ENCODE measurements around the gene RIT1. TPM values are rescaled to one million over a fixed set of nuclear protein-coding genes. Genes with fewer than 3 reads are reported as not detected.

Gene RIT1
- total and polyA plus RNA-seq, 2 of the 8 experiments (the other 6 are each of a cell fraction or from before 2014, with no cell fraction given) = 25.3 to 26.8 TPM

- TF ChIP-seq, protein P1, sequence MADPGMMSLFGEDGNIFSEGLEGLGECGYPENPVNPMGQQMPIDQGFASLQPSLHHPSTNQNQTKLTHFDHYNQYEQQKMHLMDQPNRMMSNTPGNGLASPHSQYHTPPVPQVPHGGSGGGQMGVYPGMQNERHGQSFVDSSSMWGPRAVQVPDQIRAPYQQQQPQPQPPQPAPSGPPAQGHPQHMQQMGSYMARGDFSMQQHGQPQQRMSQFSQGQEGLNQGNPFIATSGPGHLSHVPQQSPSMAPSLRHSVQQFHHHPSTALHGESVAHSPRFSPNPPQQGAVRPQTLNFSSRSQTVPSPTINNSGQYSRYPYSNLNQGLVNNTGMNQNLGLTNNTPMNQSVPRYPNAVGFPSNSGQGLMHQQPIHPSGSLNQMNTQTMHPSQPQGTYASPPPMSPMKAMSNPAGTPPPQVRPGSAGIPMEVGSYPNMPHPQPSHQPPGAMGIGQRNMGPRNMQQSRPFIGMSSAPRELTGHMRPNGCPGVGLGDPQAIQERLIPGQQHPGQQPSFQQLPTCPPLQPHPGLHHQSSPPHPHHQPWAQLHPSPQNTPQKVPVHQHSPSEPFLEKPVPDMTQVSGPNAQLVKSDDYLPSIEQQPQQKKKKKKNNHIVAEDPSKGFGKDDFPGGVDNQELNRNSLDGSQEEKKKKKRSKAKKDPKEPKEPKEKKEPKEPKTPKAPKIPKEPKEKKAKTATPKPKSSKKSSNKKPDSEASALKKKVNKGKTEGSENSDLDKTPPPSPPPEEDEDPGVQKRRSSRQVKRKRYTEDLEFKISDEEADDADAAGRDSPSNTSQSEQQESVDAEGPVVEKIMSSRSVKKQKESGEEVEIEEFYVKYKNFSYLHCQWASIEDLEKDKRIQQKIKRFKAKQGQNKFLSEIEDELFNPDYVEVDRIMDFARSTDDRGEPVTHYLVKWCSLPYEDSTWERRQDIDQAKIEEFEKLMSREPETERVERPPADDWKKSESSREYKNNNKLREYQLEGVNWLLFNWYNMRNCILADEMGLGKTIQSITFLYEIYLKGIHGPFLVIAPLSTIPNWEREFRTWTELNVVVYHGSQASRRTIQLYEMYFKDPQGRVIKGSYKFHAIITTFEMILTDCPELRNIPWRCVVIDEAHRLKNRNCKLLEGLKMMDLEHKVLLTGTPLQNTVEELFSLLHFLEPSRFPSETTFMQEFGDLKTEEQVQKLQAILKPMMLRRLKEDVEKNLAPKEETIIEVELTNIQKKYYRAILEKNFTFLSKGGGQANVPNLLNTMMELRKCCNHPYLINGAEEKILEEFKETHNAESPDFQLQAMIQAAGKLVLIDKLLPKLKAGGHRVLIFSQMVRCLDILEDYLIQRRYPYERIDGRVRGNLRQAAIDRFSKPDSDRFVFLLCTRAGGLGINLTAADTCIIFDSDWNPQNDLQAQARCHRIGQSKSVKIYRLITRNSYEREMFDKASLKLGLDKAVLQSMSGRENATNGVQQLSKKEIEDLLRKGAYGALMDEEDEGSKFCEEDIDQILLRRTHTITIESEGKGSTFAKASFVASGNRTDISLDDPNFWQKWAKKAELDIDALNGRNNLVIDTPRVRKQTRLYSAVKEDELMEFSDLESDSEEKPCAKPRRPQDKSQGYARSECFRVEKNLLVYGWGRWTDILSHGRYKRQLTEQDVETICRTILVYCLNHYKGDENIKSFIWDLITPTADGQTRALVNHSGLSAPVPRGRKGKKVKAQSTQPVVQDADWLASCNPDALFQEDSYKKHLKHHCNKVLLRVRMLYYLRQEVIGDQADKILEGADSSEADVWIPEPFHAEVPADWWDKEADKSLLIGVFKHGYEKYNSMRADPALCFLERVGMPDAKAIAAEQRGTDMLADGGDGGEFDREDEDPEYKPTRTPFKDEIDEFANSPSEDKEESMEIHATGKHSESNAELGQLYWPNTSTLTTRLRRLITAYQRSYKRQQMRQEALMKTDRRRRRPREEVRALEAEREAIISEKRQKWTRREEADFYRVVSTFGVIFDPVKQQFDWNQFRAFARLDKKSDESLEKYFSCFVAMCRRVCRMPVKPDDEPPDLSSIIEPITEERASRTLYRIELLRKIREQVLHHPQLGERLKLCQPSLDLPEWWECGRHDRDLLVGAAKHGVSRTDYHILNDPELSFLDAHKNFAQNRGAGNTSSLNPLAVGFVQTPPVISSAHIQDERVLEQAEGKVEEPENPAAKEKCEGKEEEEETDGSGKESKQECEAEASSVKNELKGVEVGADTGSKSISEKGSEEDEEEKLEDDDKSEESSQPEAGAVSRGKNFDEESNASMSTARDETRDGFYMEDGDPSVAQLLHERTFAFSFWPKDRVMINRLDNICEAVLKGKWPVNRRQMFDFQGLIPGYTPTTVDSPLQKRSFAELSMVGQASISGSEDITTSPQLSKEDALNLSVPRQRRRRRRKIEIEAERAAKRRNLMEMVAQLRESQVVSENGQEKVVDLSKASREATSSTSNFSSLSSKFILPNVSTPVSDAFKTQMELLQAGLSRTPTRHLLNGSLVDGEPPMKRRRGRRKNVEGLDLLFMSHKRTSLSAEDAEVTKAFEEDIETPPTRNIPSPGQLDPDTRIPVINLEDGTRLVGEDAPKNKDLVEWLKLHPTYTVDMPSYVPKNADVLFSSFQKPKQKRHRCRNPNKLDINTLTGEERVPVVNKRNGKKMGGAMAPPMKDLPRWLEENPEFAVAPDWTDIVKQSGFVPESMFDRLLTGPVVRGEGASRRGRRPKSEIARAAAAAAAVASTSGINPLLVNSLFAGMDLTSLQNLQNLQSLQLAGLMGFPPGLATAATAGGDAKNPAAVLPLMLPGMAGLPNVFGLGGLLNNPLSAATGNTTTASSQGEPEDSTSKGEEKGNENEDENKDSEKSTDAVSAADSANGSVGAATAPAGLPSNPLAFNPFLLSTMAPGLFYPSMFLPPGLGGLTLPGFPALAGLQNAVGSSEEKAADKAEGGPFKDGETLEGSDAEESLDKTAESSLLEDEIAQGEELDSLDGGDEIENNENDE (IDR thresholded peaks at IDR 0.05; ENCODE audit: insufficient replicate concordance, low read length) = no peak
- TF ChIP-seq PHF8 (conservative IDR thresholded peaks at IDR 0.05; ENCODE audit: low read depth, low read length) = peak; percentile 70
- TF ChIP-seq, protein P2, sequence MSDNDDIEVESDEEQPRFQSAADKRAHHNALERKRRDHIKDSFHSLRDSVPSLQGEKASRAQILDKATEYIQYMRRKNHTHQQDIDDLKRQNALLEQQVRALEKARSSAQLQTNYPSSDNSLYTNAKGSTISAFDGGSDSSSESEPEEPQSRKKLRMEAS (IDR thresholded peaks at IDR 0.05) = no peak
- TF ChIP-seq HDAC2 (IDR thresholded peaks at IDR 0.05; ENCODE audit: borderline replicate concordance in 1 of 2, low read depth in 2 of 2, low read length in 2 of 2) = no peak; a peak in 1 of 4 replicates
- TF ChIP-seq NRF1 (IDR thresholded peaks at IDR 0.05; ENCODE audit: low read depth, low read length) = no peak
- peak; percentile 51 for TF ChIP-seq TBP (IDR thresholded peaks at IDR 0.05; ENCODE audit: low read depth, low read length)
- TF ChIP-seq SRF (IDR thresholded peaks at IDR 0.05; ENCODE audit: low read depth, low read length) = no peak
- TF ChIP-seq RNF2 (IDR thresholded peaks at IDR 0.05; ENCODE audit: borderline replicate concordance, low read depth, low read length, missing control alignments, poor library complexity, severe bottlenecking) = no peak
Measured at GRCh38 chr1:155911156-155912055, at the start of gene RIT1 (continued).
